ENCODE results near the gene UBAC2. TPM values are rescaled to one million over a fixed set of nuclear protein-coding genes. Genes with fewer than 3 reads are reported as not detected.

The UBAC2 gene
- total and polyA plus RNA-seq, 2 of the 8 experiments (the other 6 are each of a cell fraction or from before 2014, with no cell fraction given) = 75.9 to 76.9 TPM

GRCh38 chr13:99367663-99368448 is 167.2 kb downstream of the UBAC2 start (continued):
- no peak for TF ChIP-seq KDM5A (IDR thresholded peaks at IDR 0.05; ENCODE audit: low read length)
